ENCODE results near the gene OR52I1. TPM values are rescaled to one million over a fixed set of nuclear protein-coding genes. Genes with fewer than 3 reads are reported as not detected.

OR52I1 gene
- total RNA-seq, 1 experiment from 2014 or later: not detected

DNA sequence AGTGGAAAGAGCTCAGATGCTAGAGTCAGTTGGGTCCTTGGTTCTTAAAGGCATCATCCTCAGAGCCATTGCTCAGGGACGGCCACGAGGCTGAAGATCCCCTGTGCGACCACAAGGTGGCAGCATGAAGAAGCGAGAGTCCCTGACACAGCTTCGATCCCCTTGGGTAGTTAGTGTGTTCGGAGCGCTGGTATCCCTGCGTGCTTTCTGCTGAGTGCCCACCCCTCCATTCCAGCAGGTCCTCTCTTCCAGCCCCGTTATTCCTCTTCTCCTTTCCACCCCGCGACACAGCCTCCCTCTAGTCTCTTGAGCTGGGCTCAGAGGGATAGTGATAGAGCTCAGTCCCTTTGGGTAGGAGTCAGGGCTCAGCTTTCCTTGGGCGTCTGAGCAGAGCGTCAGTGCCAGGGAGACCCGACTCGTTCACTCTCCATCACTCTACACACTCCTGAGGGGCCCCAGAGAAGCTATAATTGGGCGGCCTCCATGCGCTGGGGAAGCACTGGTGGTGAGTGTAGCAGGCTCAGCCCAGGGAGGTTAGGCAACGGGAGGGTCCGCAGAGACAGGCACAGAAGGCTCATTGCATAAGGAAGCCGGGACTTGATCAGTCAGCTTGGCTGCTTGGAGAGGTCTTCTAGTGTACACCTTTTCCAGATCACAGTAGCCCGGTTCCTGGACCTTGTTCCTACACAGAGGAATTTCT lies 43.3 kb downstream of the OR52I1 start, which contains the start of gene OR51D1:
TSS of gene OR51D1 (plus strand) at position 516 of the 700 bp plus-strand sequence. CDS start 2,314 bp downstream, outside the sequence.
- peaks cover 6% of the 10 kb centered on the region; the same call in 1 of the 2 replicates for H3K27me3 ChIP-seq (ENCODE audit: control insufficient read depth, insufficient read depth, low read length)
- POLR2A ChIA-PET: no interaction called here
- H3K9me3 ChIP-seq (ENCODE audit: control insufficient read depth, insufficient read depth, low read depth, low read length): no peaks in the 10 kb centered on the region
- TF ChIP-seq, protein P1, sequence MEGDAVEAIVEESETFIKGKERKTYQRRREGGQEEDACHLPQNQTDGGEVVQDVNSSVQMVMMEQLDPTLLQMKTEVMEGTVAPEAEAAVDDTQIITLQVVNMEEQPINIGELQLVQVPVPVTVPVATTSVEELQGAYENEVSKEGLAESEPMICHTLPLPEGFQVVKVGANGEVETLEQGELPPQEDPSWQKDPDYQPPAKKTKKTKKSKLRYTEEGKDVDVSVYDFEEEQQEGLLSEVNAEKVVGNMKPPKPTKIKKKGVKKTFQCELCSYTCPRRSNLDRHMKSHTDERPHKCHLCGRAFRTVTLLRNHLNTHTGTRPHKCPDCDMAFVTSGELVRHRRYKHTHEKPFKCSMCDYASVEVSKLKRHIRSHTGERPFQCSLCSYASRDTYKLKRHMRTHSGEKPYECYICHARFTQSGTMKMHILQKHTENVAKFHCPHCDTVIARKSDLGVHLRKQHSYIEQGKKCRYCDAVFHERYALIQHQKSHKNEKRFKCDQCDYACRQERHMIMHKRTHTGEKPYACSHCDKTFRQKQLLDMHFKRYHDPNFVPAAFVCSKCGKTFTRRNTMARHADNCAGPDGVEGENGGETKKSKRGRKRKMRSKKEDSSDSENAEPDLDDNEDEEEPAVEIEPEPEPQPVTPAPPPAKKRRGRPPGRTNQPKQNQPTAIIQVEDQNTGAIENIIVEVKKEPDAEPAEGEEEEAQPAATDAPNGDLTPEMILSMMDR (IDR thresholded peaks at IDR 0.05): peak; percentile 97
- TF ChIP-seq, protein P2, sequence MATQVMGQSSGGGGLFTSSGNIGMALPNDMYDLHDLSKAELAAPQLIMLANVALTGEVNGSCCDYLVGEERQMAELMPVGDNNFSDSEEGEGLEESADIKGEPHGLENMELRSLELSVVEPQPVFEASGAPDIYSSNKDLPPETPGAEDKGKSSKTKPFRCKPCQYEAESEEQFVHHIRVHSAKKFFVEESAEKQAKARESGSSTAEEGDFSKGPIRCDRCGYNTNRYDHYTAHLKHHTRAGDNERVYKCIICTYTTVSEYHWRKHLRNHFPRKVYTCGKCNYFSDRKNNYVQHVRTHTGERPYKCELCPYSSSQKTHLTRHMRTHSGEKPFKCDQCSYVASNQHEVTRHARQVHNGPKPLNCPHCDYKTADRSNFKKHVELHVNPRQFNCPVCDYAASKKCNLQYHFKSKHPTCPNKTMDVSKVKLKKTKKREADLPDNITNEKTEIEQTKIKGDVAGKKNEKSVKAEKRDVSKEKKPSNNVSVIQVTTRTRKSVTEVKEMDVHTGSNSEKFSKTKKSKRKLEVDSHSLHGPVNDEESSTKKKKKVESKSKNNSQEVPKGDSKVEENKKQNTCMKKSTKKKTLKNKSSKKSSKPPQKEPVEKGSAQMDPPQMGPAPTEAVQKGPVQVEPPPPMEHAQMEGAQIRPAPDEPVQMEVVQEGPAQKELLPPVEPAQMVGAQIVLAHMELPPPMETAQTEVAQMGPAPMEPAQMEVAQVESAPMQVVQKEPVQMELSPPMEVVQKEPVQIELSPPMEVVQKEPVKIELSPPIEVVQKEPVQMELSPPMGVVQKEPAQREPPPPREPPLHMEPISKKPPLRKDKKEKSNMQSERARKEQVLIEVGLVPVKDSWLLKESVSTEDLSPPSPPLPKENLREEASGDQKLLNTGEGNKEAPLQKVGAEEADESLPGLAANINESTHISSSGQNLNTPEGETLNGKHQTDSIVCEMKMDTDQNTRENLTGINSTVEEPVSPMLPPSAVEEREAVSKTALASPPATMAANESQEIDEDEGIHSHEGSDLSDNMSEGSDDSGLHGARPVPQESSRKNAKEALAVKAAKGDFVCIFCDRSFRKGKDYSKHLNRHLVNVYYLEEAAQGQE (IDR thresholded peaks at IDR 0.05; ENCODE audit: insufficient read depth in 1 of 2, low read depth in 2 of 2, low read length in 1 of 2): 0 out of 4 replicates have a peak, but pooled peaks of 1 of the 2 experiments have one; percentile 42
- TF ChIP-seq SIN3A (IDR thresholded peaks at IDR 0.05; ENCODE audit: borderline replicate concordance, insufficient read depth, low read depth, low read length) (no peak), POLR2AphosphoS5 (IDR thresholded peaks at IDR 0.05; ENCODE audit: low read depth, low read length) (no peak), TCF7L2 (IDR thresholded peaks at IDR 0.05; ENCODE audit: low read depth, low read length) (no peak)
- in situ Hi-C loops (cut with HindIII; ENCODE audit: low pct_unique_long_range_greater_than_20kb, low sequenced_read_pairs) (no loop called here), intact Hi-C loops (cut with micrococcal nuclease; ENCODE audit: unreplicated experiment) (loop anchor here (1.0 to 10.0 kb wide), 3 partner anchors 190 to 458 kb away; no protein-coding TSS in a partner anchor)
- H3K36me3 ChIP-seq (ENCODE audit: control insufficient read depth, insufficient read depth, low read length): no peaks in the 10 kb centered on the region
- H3K4me3 ChIP-seq (ENCODE audit: low read depth in 2 of 2, low read length in 2 of 2): peak within 1 kb of the TSS in 1 of 2 experiments; percentile 34; a peak in 2 of 4 replicates
- no peak within 1 kb of the TSS for H3K27ac ChIP-seq (ENCODE audit: low read length)
- H3K4me1 ChIP-seq (ENCODE audit: control insufficient read depth, insufficient read depth, low read length): no peaks in the 10 kb centered on the region
- DNase-seq (ENCODE audit: low read depth, low spot score) (peak; percentile 75), ATAC-seq (peak; percentile 97)
- CTCF ChIA-PET: interaction anchor here (0.6 to 2.5 kb wide), 8 partner anchors 10 to 1007 kb away, joined by 3 to 13 read pairs (median 6); no protein-coding TSS in a partner anchor
- no TSS peak for BruUV-seq (replicated peaks)

DNA sequence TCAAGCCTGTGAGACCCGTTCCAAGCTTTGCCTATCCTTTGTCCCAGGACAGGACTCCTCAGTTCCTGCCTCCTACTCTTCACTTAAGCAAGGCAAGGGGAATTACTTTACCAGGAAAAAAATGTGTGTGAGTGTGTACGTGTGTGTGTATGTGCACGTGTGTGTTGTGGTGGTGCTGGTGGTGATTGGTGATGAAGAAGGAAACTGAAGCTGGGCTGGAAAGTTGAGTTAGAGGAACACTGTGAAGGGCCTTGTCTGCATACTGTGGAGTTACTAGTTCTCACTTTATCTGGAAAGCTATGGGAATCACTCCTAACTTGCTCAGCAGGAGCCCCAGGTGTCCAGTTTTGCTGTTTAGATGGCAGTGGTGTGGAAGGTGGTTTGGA lies 43.8 kb downstream of the OR52I1 start:
- TF ChIP-seq, protein P2 (IDR thresholded peaks at IDR 0.05; ENCODE audit: insufficient read depth in 1 of 2, low read depth in 2 of 2, low read length in 1 of 2): no peak
- TF ChIP-seq POLR2AphosphoS5 (IDR thresholded peaks at IDR 0.05; ENCODE audit: low read depth, low read length) (no peak), SIN3A (IDR thresholded peaks at IDR 0.05; ENCODE audit: borderline replicate concordance, insufficient read depth, low read depth, low read length) (no peak), TCF7L2 (IDR thresholded peaks at IDR 0.05; ENCODE audit: low read depth, low read length) (no peak)
- TF ChIP-seq, protein P1 (IDR thresholded peaks at IDR 0.05): no peak
- Histone ChIP-seq H3K27ac (ENCODE audit: low read length) (no peak overlapping the region), H3K27me3 (ENCODE audit: control insufficient read depth, insufficient read depth, low read length) (peaks cover 8% of the 10 kb centered on the region; the same call in 1 of the 2 replicates), H3K36me3 (ENCODE audit: control insufficient read depth, insufficient read depth, low read length) (no peaks in the 10 kb centered on the region), H3K9me3 (ENCODE audit: control insufficient read depth, insufficient read depth, low read depth, low read length) (no peaks in the 10 kb centered on the region), H3K4me1 (ENCODE audit: control insufficient read depth, insufficient read depth, low read length) (no peaks in the 10 kb centered on the region), H3K4me3 (ENCODE audit: low read depth in 2 of 2, low read length in 2 of 2) (no peak overlapping the region)
- ATAC-seq (peak; percentile 18; the same call in 1 of the 2 replicates), DNase-seq (ENCODE audit: low read depth, low spot score) (no peak)
- ChIA-PET POLR2A (no interaction called here), CTCF (interaction anchor here (1.2 to 2.5 kb wide), 7 partner anchors 10 to 456 kb away, joined by 3 to 13 read pairs (median 7); no protein-coding TSS in a partner anchor)
- in situ Hi-C loops (cut with HindIII; ENCODE audit: low pct_unique_long_range_greater_than_20kb, low sequenced_read_pairs): no loop called here
- intact Hi-C loops (cut with micrococcal nuclease; ENCODE audit: unreplicated experiment): loop anchor here (1.0 to 10.0 kb wide), 3 partner anchors 189 to 457 kb away; no protein-coding TSS in a partner anchor
- BruUV-seq (replicated peaks): no TSS peak

All from Panc1 (cell line).